Thoracic aorta (tissue), 2 donors: Measurements from ENCODE around the gene TRPV5. TPM values are rescaled to one million over a fixed set of nuclear protein-coding genes. Genes with fewer than 3 reads are reported as not detected.
"Not testable (repeated sequence)": the region's sequence is repeated elsewhere in the genome, so short reads cannot be mapped to it uniquely, and the experiment has no call there.

Experiments used
- ATAC-seq: fragments of 150-250 bp; one replicate; pipeline ENCODE4 v1.8.0; 2017; ENCODE audit warnings: low read depth; ENCODE audit not compliant: insufficient number of reproducible peaks, low FRiP score
- DNase-seq: peaks from one replicate; pipeline ENCODE4 v3.0.0-alpha.2; 2020; ENCODE audit warnings: low spot score
- H3K27ac ChIP-seq, 2 donors: fragments of 200-600 bp; sonication (generic); 1 replicate in 1 of 2; 2 replicates in 1 of 2; pipeline ENCODE4 v1.5.1; 2016; ENCODE audit warnings: mild to moderate bottlenecking in 2 of 2, moderate library complexity in 2 of 2
- H3K27me3 ChIP-seq: fragments of 200-600 bp; sonication (generic); replicated peaks from 2 replicates; pipeline ENCODE4 v1.6.0; 2016; ENCODE audit warnings: mild to moderate bottlenecking; ENCODE audit not compliant: insufficient read depth
- H3K36me3 ChIP-seq: fragments of 200-600 bp; sonication (generic); one replicate; pipeline ENCODE4 v1.5.1; 2016
- H3K4me1 ChIP-seq, 2 donors: fragments of 200-600 bp; sonication (generic); 1 replicate in 1 of 2; 2 replicates in 1 of 2; pipeline versions ENCODE4 v1.5.1 to v1.6.0; 2016; ENCODE audit warnings: low read depth in 2 of 2, mild to moderate bottlenecking in 1 of 2; ENCODE audit not compliant: control insufficient read depth in 1 of 2
- H3K4me3 ChIP-seq: fragments of 200-600 bp; sonication (generic); 2 replicates; pipeline ENCODE4 v1.5.1; 2016; ENCODE audit warnings: mild to moderate bottlenecking
- H3K9me3 ChIP-seq: fragments of 200-600 bp; sonication (generic); 2 replicates; pipeline ENCODE4 v1.5.1; 2016
- CTCF ChIP-seq: fragments of 200-600 bp; sonication (generic); IDR thresholded peaks from one replicate; pipeline ENCODE4 v1.5.1; 2019; ENCODE audit warnings: antibody characterized with exemption
- total RNA-seq, 2 donors: library from RNA; depleted of rRNA; stranded (reverse); fragments of >200 nt; gene quantifications; one replicate each; pipeline versions ENCODE4 v1.1.0 to v1.2.3, GENCODE V29; 2016

The TRPV5 gene
- not detected for total RNA-seq

- Histone ChIP-seq H3K27me3 (no peaks in the 10 kb centered on the region), H3K4me1 (no peaks in the 10 kb centered on the region), H3K27ac (no peak within 1 kb of the TSS), H3K9me3 (no peaks in the 10 kb centered on the region), H3K4me3 (no peak within 1 kb of the TSS), H3K36me3 (no peaks in the 10 kb centered on the region)
- ATAC-seq (no peak), DNase-seq (no peak)
- no peak for TF ChIP-seq CTCF
Observed at GRCh38 chr7:142933624-142934023, at the start of gene TRPV5. Gene TRPV5, minus strand, starts transcription at chr7:142933746. Its CDS starts 287 bp downstream, at chr7:142933459.

DNA sequence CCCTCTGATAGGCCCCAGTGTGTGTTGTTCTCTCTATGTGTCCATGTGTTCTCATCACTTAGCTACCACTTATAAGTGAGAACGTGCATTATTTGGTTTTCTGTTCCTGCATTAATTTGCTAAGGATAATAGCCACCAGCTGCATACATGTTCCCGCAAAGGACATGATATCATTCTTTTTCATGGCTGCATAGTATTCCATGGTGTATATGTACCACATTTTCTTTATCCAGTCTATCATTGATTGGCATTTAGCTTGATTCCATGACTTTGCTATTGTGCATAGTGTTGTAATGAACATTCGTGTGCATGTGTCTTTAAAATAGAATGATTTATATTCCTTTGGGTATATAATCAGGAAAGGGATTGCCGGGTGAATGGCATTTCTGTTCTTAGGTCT lies 44.9 kb upstream of the TRPV5 start:
- H3K9me3 ChIP-seq, H3K4me3 ChIP-seq, DNase-seq, H3K27me3 ChIP-seq, ATAC-seq, H3K4me1 ChIP-seq, H3K27ac ChIP-seq, H3K36me3 ChIP-seq: not testable (repeated sequence)

GRCh38 chr7:142974626-142975025 lies 41.1 kb upstream of the TRPV5 start:
- H3K4me1 ChIP-seq = no peaks in the 10 kb centered on the region
- H3K27me3 ChIP-seq = no peaks in the 10 kb centered on the region
- no peaks in the 10 kb centered on the region for H3K36me3 ChIP-seq
- peaks cover 3% of the 10 kb centered on the region for H3K9me3 ChIP-seq
- no peak for ATAC-seq
- no peak overlapping the region for H3K4me3 ChIP-seq
- no peak overlapping the region for H3K27ac ChIP-seq
- no peak for DNase-seq
- TF ChIP-seq CTCF = no peak

GRCh38 chr7:142969183-142969582 lies 35.6 kb upstream of the TRPV5 start:
- no peak for TF ChIP-seq CTCF
- no peak overlapping the region for H3K27ac ChIP-seq
- no peaks in the 10 kb centered on the region for H3K9me3 ChIP-seq
- ATAC-seq (no peak), DNase-seq (no peak)
- H3K36me3 ChIP-seq = no peaks in the 10 kb centered on the region
- no peaks in the 10 kb centered on the region for H3K4me1 ChIP-seq
- H3K27me3 ChIP-seq = no peaks in the 10 kb centered on the region
- H3K4me3 ChIP-seq = no peak overlapping the region

DNA sequence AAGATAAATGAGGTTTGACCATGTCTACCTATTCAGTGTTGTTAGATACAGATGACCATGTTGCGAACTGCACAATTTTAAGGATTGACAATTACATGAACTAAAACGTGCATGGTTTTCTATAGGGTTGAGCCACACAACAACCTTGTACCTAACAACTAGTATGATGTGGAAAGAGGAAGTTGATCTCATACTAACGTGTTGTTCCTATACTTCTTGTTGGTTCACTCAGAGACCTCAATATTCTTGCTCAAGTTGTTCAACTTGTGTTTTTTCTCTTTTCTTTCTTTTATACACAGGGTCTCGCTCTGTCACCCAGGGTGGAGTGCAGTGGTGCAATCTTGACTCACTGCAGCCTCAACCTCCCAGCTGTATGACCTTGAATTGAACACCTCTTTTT lies 34.7 kb upstream of the TRPV5 start:
- no peaks in the 10 kb centered on the region for H3K9me3 ChIP-seq
- no peak overlapping the region for H3K4me3 ChIP-seq
- no peaks in the 10 kb centered on the region for H3K4me1 ChIP-seq
- H3K27me3 ChIP-seq = no peaks in the 10 kb centered on the region
- no peaks in the 10 kb centered on the region for H3K36me3 ChIP-seq
- H3K27ac ChIP-seq = no peak overlapping the region
- no peak for ATAC-seq
- no peak for TF ChIP-seq CTCF
- no peak for DNase-seq

- no peak for TF ChIP-seq CTCF
- Histone ChIP-seq H3K4me1 (no peaks in the 10 kb centered on the region), H3K27ac (no peak overlapping the region), H3K36me3 (no peaks in the 10 kb centered on the region), H3K27me3 (no peaks in the 10 kb centered on the region), H3K9me3 (no peaks in the 10 kb centered on the region), H3K4me3 (no peak overlapping the region)
- ATAC-seq = no peak
- no peak for DNase-seq
Observed at GRCh38 chr7:142964502-142965246, 31.1 kb upstream of the TRPV5 start.
